Stimulated activated CD4-positive, alpha-beta T cell treated with anti-CD3 and anti-CD28 coated beads, Interleukin-2, amount 100 ng/mL, for 24 hours (primary cell): Measurements from ENCODE around the gene SQSTM1.
"Not testable (repeated sequence)": the region's sequence is repeated elsewhere in the genome, so short reads cannot be mapped to it uniquely, and the experiment has no call there.

Source experiments
- DNase-seq, 2 donors: peaks; one replicate each; pipeline ENCODE4 v3.0.0-alpha.2; 2020

Gene SQSTM1

GRCh38 chr5:179827680-179828079 is 7.0 kb downstream of the SQSTM1 start:
- peak; percentile 67 for DNase-seq

GRCh38 chr5:179828756-179829421 is 8.2 kb downstream of the SQSTM1 start:
- no peak for DNase-seq

GRCh38 chr5:179829732-179830435 is 9.2 kb downstream of the SQSTM1 start:
- no peak for DNase-seq

GRCh38 chr5:179830818-179831468 is 10.2 kb downstream of the SQSTM1 start:
- DNase-seq, result no peak

GRCh38 chr5:179832039-179832745 is 11.5 kb downstream of the SQSTM1 start:
- DNase-seq, result no peak

- no peak for DNase-seq
Measured at GRCh38 chr5:179833056-179833708, 12.5 kb downstream of the SQSTM1 start.

- no peak for DNase-seq
Measured at GRCh38 chr5:179833709-179834070, 13.0 kb downstream of the SQSTM1 start.

GRCh38 chr5:179834120-179834519 is 13.4 kb downstream of the SQSTM1 start:
- no peak for DNase-seq

- DNase-seq, result not testable (repeated sequence)
Measured at GRCh38 chr5:179834871-179835270, 14.2 kb downstream of the SQSTM1 start.

GRCh38 chr5:179836225-179837019 is 15.7 kb downstream of the SQSTM1 start:
- DNase-seq, result peak; percentile 52 to 60

- DNase-seq, result no peak
Measured at GRCh38 chr5:179837076-179838011, 16.6 kb downstream of the SQSTM1 start.

- DNase-seq, result no peak
Measured at GRCh38 chr5:179839328-179840256, 18.9 kb downstream of the SQSTM1 start.

- DNase-seq, result no peak
Measured at GRCh38 chr5:179840321-179840720, 19.6 kb downstream of the SQSTM1 start.

- DNase-seq, result no peak
Measured at GRCh38 chr5:179840766-179841165, 20.1 kb downstream of the SQSTM1 start.

GRCh38 chr5:179841621-179842020 is 20.9 kb downstream of the SQSTM1 start:
- no peak for DNase-seq

- no peak for DNase-seq
Measured at GRCh38 chr5:179852993-179853547, 32.4 kb downstream of the SQSTM1 start.

- DNase-seq, result no peak
Measured at GRCh38 chr5:179854356-179854755, 33.7 kb downstream of the SQSTM1 start.

GRCh38 chr5:179858241-179858585 is 37.5 kb downstream of the SQSTM1 start:
- peak in 1 of 2 donors; percentile 59 for DNase-seq
